GM23338 (cell line): Measurements from ENCODE around the gene DHX8. TPM values are rescaled to one million over a fixed set of nuclear protein-coding genes. Genes with fewer than 3 reads are reported as not detected.
"Not testable (repeated sequence)": the region's sequence is repeated elsewhere in the genome, so short reads cannot be mapped to it uniquely, and the experiment has no call there.

Experiments used
- ATAC-seq: fragments of 200-7000 bp; cut with Tn5 transposase; 3 replicates; pipeline ENCODE4 v1.9.1; 2020
- DNase-seq: peaks from one replicate; pipeline ENCODE4 v3.0.0-alpha.2; 2015; ENCODE audit warnings: low spot score
- H2AFZ ChIP-seq: fragments of 200-600 bp; sonication (generic); 2 replicates; pipeline ENCODE4 v1.8.0; 2016; ENCODE audit warnings: antibody characterized with exemption, mild to moderate bottlenecking, moderate library complexity
- H3F3A ChIP-seq: fragments of 200-600 bp; sonication (generic); replicated peaks from 2 replicates; pipeline ENCODE4 v1.8.0; 2017; ENCODE audit warnings: antibody characterized with exemption, mixed run types, low read depth
- H3K27ac ChIP-seq: fragments of 200-600 bp; sonication (generic); 2 replicates; pipeline ENCODE4 v1.6.1; 2016; ENCODE audit warnings: low read depth
- H3K27me3 ChIP-seq: fragments of 200-600 bp; sonication (generic); 2 replicates; pipeline ENCODE4 v1.8.0; 2016; ENCODE audit warnings: mild to moderate bottlenecking, mixed run types, moderate library complexity; ENCODE audit not compliant: insufficient read depth
- H3K36me3 ChIP-seq: fragments of 200-600 bp; sonication (generic); 2 replicates; pipeline ENCODE4 v1.8.0; 2016; ENCODE audit warnings: mild to moderate bottlenecking; ENCODE audit not compliant: insufficient read depth
- H3K4me1 ChIP-seq: fragments of 200-600 bp; sonication (generic); 2 replicates; pipeline ENCODE4 v1.8.0; 2016; ENCODE audit warnings: mild to moderate bottlenecking, moderate library complexity; ENCODE audit not compliant: insufficient read depth
- H3K4me2 ChIP-seq: fragments of 200-600 bp; sonication (generic); 2 replicates; pipeline ENCODE4 v1.7.1; 2017; ENCODE audit warnings: mixed run types
- H3K4me3 ChIP-seq: fragments of 200-600 bp; sonication (generic); 2 replicates; pipeline ENCODE4 v1.6.1; 2016; ENCODE audit warnings: mixed run types
- H3K79me2 ChIP-seq: fragments of 200-600 bp; sonication (generic); replicated peaks from 2 replicates; pipeline ENCODE4 v1.8.0; 2017; ENCODE audit warnings: mild to moderate bottlenecking; ENCODE audit not compliant: insufficient read depth
- H3K9me2 ChIP-seq: fragments of 200-600 bp; sonication (generic); 2 replicates; pipeline ENCODE4 v1.8.0; 2017; ENCODE audit not compliant: insufficient read depth
- H4K20me1 ChIP-seq: fragments of 200-600 bp; sonication (generic); replicated peaks from 2 replicates; pipeline ENCODE4 v1.8.0; 2017; ENCODE audit warnings: mild to moderate bottlenecking; ENCODE audit not compliant: insufficient read depth
- H3K27ac Mint-ChIP-seq: 2 replicates; pipeline ENCODE4 v1.8.0; 2020; ENCODE audit warnings: inconsistent platforms, mild to moderate bottlenecking, moderate library complexity, mixed read lengths
- H3K27me3 Mint-ChIP-seq: 3 replicates; pipeline ENCODE4 v1.8.0; 2022; ENCODE audit warnings: low read depth, mild to moderate bottlenecking, moderate library complexity, mixed read lengths, inconsistent platforms; ENCODE audit not compliant: insufficient read depth, poor library complexity
- H3K36me3 Mint-ChIP-seq: 3 replicates; pipeline ENCODE4 v1.8.0; 2021; ENCODE audit warnings: low read depth, mild to moderate bottlenecking, inconsistent platforms, moderate library complexity, mixed read lengths
- H3K4me1 Mint-ChIP-seq: 3 replicates; pipeline ENCODE4 v1.8.0; 2020; ENCODE audit warnings: mild to moderate bottlenecking, inconsistent platforms, mixed read lengths
- H3K4me3 Mint-ChIP-seq: 3 replicates; pipeline ENCODE4 v1.8.0; 2021; ENCODE audit warnings: moderate library complexity, mild to moderate bottlenecking, inconsistent platforms, mixed read lengths
- H3K9me3 Mint-ChIP-seq: 3 replicates; pipeline ENCODE4 v1.8.0; 2020; ENCODE audit warnings: moderate library complexity, mild to moderate bottlenecking, inconsistent platforms, mixed read lengths
- EZH2phosphoT487 ChIP-seq: fragments of 200-600 bp; sonication (generic); IDR thresholded peaks from one replicate; pipeline ENCODE4 v1.8.1; 2018; ENCODE audit warnings: antibody characterized with exemption; ENCODE audit not compliant: unreplicated experiment
- POLR2AphosphoS5 ChIP-seq: IDR thresholded peaks from 2 replicates; pipeline ENCODE4 v1.6.1; 2016; ENCODE audit warnings: antibody characterized with exemption, low read depth
- REST ChIP-seq: IDR thresholded peaks from one replicate; pipeline ENCODE4 v1.6.1; 2018; ENCODE audit warnings: antibody characterized with exemption; ENCODE audit not compliant: unreplicated experiment
- STAT1 ChIP-seq: IDR thresholded peaks from one replicate; pipeline ENCODE4 v1.6.1; 2016; ENCODE audit warnings: antibody characterized with exemption; ENCODE audit not compliant: unreplicated experiment
- polyA plus RNA-seq: library from polyadenylated mRNA; unstranded; fragments of >200 nt; fragmentation: Nextera tagmentation; extraction: Ambion mirVana; gene quantifications from 2 replicates; pipeline ENCODE4 v1.2.1, GENCODE V29; 2016
- total RNA-seq: library from RNA; depleted of rRNA; stranded (reverse); fragments of >200 nt; shearing (Covaris generic); gene quantifications from 2 replicates; pipeline ENCODE4 v1.2.3, GENCODE V29; 2014
- TF ChIP-seq, protein P1 (sequence below): IDR thresholded peaks from 2 replicates; pipeline ENCODE4 v1.6.1; 2016; ENCODE audit warnings: antibody characterized with exemption

DHX8 gene
- total and polyA plus RNA-seq, 2 experiments from 2014 or later = 35.3 to 81.1 TPM

GRCh38 chr17:43449470-43450248 is 34.1 kb upstream of the DHX8 start (continued):
- TF ChIP-seq REST = no peak
- TF ChIP-seq STAT1 = no peak
- TF ChIP-seq, protein P1, sequence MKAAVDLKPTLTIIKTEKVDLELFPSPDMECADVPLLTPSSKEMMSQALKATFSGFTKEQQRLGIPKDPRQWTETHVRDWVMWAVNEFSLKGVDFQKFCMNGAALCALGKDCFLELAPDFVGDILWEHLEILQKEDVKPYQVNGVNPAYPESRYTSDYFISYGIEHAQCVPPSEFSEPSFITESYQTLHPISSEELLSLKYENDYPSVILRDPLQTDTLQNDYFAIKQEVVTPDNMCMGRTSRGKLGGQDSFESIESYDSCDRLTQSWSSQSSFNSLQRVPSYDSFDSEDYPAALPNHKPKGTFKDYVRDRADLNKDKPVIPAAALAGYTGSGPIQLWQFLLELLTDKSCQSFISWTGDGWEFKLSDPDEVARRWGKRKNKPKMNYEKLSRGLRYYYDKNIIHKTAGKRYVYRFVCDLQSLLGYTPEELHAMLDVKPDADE = no peak
- no peak for TF ChIP-seq EZH2phosphoT487
- TF ChIP-seq POLR2AphosphoS5 = no peak

DNA sequence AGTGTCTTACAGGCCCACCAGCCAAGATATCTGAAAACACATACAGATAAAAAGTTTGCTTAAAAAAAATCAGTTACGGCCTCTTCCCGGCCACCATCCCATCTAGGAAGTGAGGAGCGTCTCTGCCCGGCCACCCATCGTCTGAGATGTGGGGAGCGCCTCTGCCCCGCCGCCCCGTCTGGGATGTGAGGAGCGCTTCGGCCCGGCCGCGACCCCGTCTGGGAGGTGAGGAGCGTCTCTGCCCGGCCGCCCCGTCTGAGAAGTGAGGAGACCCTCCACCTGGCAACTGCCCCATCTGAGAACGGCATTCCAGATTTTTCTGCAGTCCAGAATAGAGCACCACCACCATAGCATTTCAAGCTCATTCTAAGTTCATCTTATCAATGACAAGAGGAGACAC is 33.0 kb upstream of the DHX8 start:
- H3K27ac Mint-ChIP-seq, H3K4me1 Mint-ChIP-seq, H3K4me2 ChIP-seq, H3K4me3 ChIP-seq, H3K9me2 ChIP-seq, H3K27ac ChIP-seq, H3K79me2 ChIP-seq, H3K36me3 ChIP-seq, H2AFZ ChIP-seq, H3K4me3 Mint-ChIP-seq, H4K20me1 ChIP-seq, H3F3A ChIP-seq, ATAC-seq, H3K27me3 ChIP-seq, DNase-seq, H3K4me1 ChIP-seq, H3K27me3 Mint-ChIP-seq: not testable (repeated sequence)
- peaks cover 16% of the 10 kb centered on the region for H3K36me3 Mint-ChIP-seq
- peaks cover 21% of the 10 kb centered on the region for H3K9me3 Mint-ChIP-seq

DNA sequence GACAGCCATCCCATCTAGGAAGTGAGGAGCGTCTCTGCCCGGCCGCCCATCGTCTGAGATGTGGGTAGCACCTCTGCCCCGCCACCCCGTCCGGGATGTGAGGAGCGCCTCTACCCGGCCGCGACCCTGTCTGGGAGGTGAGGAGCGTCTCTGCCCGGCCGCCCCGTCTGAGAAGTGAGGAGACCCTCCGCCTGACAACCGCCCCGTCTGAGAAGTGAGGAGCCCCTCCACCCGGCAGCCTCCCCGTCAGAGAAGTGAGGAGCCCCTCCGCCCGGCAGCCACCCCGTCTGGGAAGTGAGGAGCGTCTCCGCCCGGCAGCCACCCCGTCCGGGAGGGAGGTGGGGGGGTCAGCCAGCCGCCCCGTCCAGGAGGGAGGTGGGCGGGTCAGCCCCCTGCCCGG is 32.0 kb upstream of the DHX8 start:
- H3K4me3 ChIP-seq, H3K27me3 Mint-ChIP-seq, H3K27me3 ChIP-seq, H3K27ac ChIP-seq, H2AFZ ChIP-seq, H3K4me2 ChIP-seq, H3K9me2 ChIP-seq, H3K4me1 ChIP-seq, H4K20me1 ChIP-seq, H3F3A ChIP-seq, H3K79me2 ChIP-seq, H3K36me3 ChIP-seq, DNase-seq, H3K4me1 Mint-ChIP-seq, H3K27ac Mint-ChIP-seq, ATAC-seq, H3K4me3 Mint-ChIP-seq: not testable (repeated sequence)
- peaks cover 16% of the 10 kb centered on the region for H3K36me3 Mint-ChIP-seq
- peaks cover 21% of the 10 kb centered on the region for H3K9me3 Mint-ChIP-seq
